ENCODE data around the gene ANKS3.

The ANKS3 gene

DNA sequence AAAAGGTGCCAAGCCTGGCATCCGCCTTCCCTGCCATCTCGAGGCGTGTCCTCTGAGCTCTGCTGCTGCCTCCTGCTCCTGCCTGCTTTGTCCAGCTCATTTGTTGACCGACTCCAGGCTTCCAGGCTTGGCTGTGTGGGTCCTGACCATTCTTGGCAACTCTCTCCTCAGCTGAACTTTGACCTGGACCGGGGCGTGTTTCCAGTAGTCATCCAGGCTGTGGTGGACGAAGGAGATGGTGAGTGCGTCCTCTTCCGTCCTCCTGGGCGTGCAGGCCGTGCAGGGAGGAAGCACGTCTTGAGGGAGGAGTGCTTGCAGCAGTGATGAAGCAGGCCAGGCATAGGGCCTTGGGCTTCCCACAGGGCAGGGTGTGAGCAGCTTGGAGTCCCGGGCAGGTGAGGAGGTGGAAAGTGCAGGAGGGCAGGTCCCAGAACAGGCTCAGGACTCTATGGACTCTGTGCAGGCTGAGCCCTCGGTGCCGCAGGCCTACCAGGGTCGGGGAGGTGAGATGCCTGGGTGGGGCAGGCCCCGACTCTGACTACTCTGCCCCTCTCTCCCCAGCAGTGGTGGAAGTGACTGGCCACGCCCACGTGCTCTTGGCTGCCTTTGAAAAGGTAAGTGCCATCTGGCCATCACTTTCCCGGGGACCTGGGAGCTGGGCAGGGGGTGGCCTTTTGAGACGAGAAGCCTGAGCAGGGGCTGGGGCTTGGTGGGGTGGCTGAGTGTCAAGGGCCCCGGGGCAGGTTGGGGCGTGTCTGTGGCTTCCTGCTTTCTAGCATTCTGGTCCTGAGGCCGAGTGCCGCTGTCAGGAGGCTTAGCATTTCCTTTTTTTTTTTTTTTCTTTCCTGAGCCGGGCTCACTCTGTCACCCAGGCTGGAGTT lies 69.3 kb downstream of the ANKS3 start:
- peak; percentile 27 to 66 for DNase-seq

DNA sequence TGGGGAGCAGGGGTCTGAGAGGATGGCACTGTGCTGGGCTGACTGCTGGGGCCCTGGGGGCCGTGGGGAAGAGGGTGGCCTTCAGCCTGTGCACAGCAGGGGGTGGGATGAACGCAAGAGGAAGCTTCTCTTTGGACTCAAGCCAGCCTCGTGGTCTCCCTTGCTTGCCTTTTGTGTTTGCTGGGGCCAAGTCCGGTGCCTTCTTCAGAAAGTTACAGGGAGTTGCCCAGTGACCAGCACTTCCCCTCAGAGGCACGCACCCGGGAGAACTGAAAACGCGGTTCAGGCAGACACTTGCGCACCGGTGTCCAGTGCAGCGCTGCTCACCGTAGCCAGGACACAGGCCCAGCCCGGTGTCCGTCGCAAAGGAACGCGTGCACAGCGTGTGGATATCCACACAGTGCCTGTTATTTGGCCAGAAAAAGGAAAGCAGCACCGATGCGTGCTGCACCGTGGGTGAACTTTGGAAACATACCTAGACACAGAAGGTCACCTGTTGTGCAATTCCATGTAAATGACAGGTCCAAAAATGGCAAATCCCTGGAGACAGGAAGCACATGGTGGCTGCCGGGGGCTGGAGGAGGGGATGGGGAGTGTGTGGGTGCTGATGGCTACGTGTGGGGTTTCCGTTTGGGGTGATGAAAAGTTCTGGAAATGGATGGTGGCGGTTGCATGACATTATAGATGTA lies 70.2 kb downstream of the ANKS3 start:
- no peak for DNase-seq

GRCh38 chr16:4663465-4663776 lies 70.7 kb downstream of the ANKS3 start:
- DNase-seq, result no peak

GRCh38 chr16:4661661-4662060 lies 72.4 kb downstream of the ANKS3 start:
- peak in 1 of 2 experiments; percentile 39 for DNase-seq

GRCh38 chr16:4660454-4661007 lies 73.5 kb downstream of the ANKS3 start:
- no peak for DNase-seq

- DNase-seq, result no peak
Observed at GRCh38 chr16:4659363-4660353, 74.4 kb downstream of the ANKS3 start.

DNA sequence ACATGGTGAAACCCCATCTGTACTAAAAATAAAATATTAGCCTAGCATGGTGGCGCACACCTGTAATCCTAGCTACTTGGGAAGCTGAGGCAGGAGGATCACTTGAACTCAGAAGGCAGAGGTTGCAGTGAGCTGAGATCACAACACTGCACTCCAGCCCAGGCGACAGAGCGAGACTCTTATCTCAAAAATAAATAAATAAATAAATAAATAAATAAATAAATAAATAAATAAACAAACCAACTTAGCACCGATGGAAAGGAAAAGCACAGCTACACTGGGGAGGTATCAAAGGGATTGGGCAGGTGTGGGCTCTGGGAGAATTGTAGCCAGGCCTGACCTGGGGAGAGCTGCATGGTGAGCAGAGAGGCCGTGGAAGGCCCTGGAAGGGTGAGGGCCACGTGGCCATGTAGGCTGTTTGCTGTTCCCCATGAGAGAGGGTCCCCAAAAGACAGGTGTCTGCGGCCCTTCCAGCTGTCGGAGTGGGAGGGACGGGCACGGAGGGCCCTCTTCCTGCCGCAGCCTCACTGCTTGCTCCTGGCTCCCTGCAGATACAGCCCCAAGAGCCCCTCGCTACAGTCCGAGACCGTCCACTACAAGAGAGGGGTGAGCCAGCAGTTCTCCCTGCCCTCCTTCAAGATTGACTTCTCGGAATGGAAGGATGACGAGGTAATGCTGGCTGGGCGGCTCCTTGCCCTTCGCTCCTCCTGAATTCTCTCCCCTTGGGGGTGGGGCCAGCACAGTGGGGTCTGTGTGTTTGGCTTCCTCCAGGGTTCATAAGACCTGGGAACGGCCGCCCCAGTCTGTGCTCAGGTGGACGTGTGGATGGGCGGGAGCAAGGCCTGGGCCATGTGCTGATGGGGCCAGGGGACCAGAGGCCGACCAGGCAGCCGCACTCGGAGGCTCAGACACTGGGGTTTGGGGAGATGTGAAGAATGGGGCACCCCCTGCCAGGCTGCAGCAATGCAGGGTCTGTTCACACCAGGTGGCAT lies 77.1 kb downstream of the ANKS3 start:
- no peak for DNase-seq

DNA sequence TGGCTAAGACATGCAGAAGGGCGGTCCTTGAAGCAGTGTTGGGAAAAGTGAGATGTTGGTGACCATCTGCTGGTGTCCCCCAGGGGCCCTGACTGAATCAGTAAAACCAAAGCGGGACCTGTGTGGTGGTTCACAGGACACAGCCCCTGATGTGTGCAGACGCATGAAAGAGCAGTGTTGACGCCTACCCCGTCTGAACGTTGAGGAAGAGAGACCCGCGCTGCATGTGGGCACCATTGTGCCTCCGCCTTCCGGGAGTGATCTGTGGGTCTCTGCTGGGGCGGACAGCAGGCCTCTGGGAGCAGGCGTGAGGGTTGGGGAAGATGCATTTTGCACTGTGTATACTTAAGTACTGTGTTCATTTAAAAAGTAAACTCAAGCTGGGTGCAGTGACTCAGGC lies 77.8 kb downstream of the ANKS3 start:
- no peak for DNase-seq

DNA sequence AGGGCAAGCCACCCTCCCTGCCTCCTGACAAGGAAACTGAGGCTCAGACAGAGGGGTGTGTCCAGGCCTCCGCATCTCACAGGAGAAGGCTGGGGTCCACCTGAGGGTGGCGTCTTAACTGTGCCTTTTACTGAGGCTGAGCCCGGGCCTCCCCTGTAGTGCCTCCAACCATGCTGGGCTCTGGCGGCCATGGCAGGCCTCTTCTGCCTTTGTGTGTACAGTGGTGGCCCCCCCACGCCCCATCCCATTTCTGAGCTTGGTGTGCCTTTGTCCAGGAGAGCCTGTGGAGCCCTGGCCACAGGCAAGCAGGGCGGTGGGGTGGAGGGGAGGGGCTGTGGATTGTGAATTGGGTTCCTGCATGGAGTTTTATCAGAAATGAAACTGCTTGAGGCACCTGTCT lies 78.3 kb downstream of the ANKS3 start:
- DNase-seq, result no peak

GRCh38 chr16:4654964-4655590 lies 79.0 kb downstream of the ANKS3 start:
- no peak for DNase-seq

- no peak for DNase-seq
Observed at GRCh38 chr16:4654011-4654963, 79.8 kb downstream of the ANKS3 start.

GRCh38 chr16:4652561-4652960 lies 81.5 kb downstream of the ANKS3 start:
- no peak for DNase-seq

- no peak for DNase-seq
Observed at GRCh38 chr16:4651827-4652226, 82.2 kb downstream of the ANKS3 start.

DNA sequence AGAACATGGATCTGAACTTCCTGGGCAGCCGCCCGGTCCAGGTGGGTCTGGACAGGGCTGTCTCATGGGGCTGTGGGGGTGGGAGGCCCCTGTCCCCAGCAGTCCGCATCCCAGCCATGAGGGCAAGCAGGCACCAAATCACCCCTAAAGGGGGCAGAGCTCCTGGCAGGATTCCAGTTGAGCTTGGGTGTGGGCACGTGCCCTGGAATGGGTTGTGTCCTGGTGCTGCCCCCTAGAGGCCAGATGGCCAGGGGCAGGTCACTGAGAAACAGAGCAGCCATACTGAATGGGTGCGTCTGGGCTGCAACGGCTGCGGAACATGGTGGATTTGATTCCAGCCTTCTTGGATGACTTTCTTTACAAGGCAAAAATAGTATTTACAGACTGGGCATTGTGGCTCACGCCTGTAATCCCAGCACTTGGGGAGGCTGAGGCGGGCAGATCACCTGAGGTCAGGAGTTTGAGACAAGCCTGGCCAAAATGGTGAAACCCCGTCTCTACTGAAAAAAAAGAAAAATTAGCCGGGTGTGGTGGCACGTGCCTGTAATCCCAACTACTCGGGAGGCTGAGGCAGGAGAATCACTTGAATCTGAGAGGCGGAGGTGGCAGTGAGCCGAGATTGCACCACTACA lies 83.5 kb downstream of the ANKS3 start:
- DNase-seq, result peak; percentile 67 to 75

DNA sequence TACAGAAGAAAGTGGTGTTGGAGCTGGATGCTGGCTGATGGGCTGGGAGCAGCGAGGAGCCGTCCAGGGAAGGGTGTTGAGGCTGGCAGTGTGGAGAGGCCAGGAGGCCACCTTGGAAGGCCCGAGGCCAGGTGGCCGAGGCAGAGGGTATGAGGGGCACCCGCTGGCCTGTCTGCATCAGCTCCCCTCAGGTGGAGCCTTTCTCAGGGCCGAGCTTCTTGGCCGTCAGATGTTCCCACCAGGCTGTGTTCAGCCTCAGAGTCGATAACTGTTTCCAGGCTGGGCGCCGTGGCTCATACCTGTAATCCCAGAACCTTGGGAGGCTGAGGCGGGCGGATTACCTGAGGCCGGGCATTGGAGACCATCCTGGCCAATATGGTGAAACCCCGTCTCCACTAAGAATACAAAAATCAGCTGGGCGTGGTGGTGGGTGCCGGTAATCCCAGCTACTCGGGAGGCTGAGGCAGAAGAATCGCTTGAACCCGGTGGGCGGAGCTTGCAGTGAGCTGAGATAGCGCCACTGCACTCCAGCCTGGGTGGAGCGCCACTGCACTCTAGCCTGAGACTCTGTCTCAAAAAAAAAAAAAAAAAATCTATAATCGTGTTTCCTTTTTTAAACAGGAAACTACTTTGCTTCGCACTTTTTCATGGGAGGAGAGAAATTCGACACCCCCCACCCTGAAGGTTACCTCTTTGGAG lies 84.2 kb downstream of the ANKS3 start:
- DNase-seq, result no peak

GRCh38 chr16:4648917-4649316 lies 85.2 kb downstream of the ANKS3 start:
- DNase-seq, result no peak

DNA sequence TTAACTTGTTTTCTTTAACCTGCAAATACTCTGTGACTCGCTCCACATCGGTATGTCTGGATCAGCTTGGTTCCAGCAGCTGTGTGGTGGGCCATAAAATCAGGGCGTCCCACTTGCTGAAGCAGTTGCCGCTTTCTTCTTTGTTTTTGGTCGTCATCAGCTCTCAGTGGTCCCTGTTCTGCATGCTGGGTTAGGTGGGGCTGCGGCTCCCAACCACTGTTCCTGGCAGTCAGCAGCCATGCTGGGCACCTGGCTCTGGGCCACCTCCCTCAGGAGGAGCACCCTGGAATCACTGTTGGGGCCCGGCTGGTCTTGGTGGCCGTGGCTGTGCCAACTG lies 86.5 kb downstream of the ANKS3 start:
- no peak for DNase-seq

DNA sequence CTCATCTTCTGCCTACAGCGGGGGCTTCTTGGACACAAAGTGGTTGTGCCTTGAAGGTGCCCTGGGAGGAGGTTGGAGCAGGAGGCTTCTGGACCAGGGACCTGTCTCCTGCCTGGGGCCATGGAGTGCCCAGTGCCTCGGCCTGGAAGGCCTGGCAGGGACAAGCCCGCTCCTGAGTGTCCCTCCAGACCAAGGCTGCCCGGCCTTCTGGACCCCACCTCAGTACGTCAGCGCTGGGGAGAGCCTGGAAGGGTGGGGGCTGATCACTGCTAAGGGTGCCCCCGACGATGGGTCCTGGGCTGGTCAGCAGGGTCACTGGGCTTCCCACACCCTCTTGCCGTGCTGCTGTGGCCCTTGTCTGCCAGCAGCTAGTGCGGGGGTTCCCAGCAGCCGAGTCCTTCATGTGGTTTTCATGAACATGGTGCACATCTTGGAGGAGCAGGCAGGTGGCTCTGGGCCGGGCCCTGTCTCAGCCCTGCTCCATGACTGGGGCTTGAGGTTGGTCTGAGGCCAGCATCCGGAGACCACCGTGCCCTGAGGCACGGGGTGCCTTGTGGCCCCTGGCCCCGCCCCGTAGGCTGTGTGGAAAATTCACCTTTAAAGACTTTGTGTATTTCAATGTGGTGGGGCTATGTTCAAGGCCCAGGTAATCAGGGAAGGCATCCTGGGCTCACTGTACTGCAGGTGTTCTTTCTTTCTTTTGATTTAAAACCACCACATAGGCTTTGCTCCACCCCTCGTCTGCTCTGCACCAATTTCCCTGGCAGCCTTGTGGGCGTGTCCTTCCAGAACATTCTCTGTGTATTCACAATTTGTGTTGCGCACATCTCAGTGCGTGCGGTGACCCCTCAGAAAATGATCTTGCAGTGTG lies 87.1 kb downstream of the ANKS3 start:
- DNase-seq, result no peak

All from NCI-H524 (cell line).